AG08396 (cell line): ENCODE measurements around the gene PGGT1B.

Source experiments
- DNase-seq: peaks from one replicate; pipeline ENCODE4 v3.0.0; 2012; ENCODE audit warnings: low spot score, mixed read lengths

PGGT1B gene

GRCh38 chr5:115262321-115263077, at the start of gene PGGT1B:
PGGT1B (minus strand) TSS chr5:115262877; CDS start chr5:115262851, 26 bp downstream.
- peak; percentile 63 for DNase-seq

DNA sequence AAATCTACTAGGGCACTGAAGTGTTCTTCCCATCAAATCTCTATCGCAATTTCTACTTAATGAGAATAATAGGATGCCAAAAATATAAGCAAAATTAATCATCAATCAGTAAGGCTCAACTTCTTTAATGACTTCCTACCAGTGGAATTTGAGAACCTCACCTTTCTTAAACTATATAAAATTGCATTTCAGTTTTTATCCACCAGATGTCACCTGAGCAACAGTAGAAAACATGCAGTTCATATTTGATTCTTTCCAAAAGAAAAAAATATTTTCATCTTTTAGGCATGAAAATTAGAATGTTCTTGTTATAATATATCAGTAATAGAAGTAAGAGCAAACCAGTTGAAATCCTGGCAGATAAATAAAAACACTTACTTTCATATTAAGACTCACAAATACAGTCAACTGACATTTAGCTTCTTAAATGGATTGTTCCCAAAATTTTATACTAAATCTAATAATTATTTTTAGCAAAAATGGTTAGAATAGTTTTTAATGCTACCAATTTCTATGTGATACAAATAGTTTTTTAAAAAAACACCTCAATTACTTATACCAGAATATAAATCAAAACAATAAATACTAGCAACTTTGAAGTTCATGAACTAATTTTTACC, 47.2 kb upstream of the PGGT1B start:
- DNase-seq = no peak

DNA sequence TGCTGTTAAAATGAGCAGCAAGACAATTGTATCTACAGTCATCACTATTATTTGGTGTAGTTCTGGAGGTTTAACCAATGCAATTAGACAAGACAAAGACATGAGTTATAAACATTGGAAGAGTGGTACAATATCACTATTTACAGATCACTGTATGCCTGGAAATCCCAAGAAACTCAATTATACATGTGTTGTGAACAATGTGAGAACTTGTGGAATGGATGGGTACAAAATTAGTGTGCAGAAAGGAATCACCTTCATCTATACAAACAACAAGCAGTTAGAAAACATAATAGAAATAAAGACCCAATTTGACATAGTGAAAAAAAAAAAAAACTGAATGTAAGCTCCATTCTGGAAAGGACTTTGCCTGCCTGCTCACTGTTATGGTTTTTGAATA, 46.1 kb upstream of the PGGT1B start:
- DNase-seq = no peak

- DNase-seq = no peak
Measured at GRCh38 chr5:115306011-115306536, 43.4 kb upstream of the PGGT1B start.

DNA sequence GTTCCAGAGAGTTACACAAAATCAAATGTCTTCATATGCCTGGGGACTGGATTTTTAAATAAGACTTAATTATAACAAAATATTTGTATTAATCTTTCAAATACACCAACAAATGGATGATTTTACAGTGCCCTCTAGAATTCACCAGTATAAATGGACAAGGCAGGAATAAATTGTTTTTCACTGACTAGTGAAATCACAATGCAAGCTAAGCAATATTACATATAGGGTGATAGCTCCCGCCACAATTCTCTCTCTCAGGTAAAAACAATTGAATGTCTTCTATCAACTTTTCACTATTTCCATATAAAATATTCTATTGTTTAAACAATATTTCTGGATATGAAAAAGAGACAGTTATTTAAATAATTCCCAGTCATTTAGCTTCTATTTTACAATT, 41.8 kb upstream of the PGGT1B start:
- no peak for DNase-seq

DNA sequence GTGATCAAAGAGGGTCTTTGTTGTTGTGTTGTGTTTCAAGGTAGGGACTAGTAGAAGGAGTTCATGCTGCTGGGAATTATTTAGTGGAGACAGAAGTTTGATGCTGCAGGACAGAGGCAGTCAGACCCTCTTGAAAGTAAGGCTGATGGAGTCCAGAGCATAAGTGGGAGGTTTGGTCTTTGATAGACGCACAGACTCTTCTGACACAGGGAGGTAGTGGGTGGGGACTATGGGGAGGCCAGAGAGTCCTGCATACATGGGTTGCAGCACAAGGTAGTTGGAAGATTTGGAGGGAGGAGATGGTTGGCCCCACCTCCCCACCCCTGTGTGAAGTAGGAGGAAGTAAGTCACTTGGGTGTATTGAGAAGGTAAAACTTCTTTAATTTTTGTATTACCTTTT, 36.1 kb upstream of the PGGT1B start:
- DNase-seq = no peak

DNA sequence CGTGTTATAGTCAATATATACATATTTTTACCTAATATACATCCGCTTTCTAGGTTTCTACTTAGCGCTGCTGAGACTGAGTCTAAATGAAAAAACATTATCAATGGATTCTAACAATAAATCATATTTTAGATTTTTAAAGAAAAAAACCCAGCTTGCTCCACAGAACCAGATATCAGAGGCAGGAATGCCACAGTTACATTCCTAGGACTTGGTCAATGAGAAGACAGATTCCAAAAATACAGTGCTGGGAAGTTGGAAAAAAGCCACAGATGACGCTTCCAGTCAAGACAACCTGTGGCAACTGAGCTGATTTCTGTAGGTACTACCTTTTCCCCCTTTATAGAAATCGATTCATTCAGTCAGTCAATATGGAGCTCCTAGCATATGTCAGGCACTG, 34.4 kb upstream of the PGGT1B start:
- peak; percentile 17 for DNase-seq

- peak; percentile 96 for DNase-seq
Measured at GRCh38 chr5:115296124-115297022, 33.7 kb upstream of the PGGT1B start, which contains the start of gene CCDC112. CCDC112 (minus strand) TSS chr5:115296654; CDS start chr5:115296543, 111 bp downstream.

DNA sequence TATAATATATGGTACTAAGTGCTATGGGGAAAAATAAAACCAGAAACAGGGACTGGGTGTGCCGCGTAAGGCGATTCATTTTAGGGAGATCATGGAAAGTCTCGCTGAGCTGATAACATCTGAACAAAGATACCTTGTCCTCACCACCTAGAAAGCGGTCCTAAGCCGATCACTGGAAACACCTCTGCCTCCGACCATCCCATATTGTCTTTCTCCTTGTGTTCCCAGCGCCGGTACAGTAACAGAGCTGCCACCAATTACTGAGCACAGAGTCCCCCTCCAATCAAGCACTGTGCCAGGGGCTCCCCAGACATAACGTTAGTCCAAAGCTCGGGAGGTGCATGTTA, 33.1 kb upstream of the PGGT1B start:
- DNase-seq = peak; percentile 16

GRCh38 chr5:115291397-115291796, 28.7 kb upstream of the PGGT1B start:
- no peak for DNase-seq

GRCh38 chr5:115289104-115289503, 26.4 kb upstream of the PGGT1B start:
- no peak for DNase-seq

DNA sequence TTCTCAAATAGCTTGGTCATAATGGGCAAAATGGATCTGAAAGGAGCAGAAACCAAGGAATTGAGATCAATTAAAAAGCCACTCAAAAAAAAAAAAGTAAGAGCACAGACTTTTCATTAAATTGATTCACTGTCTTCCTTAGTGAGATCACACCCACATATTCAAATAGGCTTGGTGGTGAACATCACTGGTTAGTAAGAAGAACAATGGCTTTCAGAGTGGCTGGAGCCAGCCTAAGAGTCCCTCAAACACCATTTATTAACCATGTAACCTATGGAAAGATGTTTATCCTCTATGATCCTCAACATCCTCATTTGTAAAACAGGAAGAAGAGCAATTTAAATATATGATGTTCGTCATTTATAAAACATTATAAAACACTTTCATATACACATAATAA, 21.3 kb upstream of the PGGT1B start:
- DNase-seq = no peak

DNA sequence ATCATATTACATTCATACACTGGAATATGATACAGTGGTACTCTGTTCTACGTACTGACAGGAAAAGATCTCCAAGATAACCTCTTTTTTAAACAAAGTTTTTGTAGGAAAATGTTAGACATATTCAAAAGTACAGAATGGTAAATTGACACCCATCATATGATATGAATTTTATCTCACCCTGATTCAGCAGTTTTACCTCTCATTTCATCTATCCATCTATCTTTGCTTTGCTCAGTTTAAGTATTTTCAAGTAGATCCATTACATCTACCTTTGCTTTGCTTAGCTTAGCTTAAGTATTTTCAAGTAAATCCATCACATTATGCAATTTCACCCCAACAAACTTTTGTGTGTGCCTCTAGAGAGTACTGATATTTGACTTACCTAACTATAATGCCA, 19.5 kb upstream of the PGGT1B start:
- no peak for DNase-seq

- no peak for DNase-seq
Measured at GRCh38 chr5:115274584-115274983, 11.9 kb upstream of the PGGT1B start.

GRCh38 chr5:115272297-115272958, 9.8 kb upstream of the PGGT1B start:
- no peak for DNase-seq

DNA sequence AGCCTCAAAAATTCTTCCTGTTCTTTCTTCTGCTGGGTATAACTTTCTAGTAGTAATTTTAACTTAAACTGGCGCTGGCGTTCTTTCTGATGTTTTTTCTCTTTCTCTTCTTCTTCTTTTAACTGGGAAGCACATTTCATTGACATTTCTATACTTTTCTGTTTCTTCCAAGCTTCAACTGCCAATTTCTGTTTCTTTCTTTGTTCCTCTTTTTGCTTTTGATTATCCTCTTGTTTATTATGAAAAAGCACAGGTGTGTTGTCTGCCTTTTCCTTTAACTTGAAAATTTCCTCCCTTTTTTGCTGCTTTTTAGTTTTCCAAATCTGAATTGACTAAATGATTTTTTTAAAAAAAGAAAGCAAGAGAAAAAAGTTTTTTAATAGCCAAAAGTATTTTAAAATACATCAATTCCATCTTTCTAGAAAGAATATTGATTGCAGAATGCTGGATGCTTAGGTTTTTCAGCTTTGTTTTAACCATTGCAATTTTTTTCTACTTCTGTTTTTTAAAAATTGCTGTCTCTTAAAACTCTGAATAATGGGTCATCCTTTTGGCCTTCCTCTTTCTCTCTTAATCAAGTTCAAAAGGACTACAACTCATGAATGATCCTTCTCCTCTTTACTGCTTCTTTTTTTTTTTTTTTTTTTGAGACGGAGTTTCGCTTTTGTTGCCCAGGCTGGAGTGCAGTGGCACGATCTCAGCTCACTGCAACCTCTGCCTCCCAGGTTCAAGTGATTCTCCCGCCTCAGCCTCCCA, 8.8 kb upstream of the PGGT1B start:
- no peak for DNase-seq

DNA sequence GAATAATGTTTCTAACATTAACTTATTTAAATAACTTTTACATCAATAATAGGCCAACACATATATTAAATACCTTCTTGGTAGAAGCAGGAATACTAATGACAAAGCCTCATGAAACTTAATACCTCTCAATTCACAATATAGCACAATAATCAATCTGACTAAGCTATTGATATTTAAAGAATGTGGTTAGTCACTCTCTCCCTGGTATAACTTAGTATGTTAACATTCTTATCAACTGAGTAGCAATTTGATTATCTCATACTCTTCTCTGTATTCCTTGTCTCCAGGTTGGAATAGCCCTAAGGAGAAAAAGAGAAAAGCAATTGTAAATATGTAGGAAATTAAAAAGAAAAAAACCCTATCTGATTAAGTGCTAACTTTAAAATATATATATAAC, 4.9 kb upstream of the PGGT1B start:
- DNase-seq = peak; percentile 60

DNA sequence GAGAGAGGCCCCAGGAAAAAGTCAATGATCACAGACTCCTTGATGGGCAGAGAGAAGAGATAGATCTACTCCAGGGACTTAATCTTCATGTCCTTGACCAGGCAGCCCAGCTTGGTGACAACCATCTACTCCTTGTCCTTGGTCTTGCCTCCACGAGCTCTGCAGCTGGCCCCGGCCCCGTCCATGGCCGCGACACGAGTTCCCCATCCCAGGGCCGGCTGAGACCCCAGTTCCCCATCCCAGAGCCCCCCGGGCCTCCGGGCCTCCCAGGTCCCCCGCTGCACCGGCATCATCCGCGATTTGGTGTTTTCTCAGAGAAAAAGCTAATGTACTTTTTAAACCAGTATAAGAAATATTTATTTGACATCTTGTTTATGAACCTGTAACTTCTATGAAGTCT, 2.5 kb upstream of the PGGT1B start:
- DNase-seq = no peak

- no peak for DNase-seq
Measured at GRCh38 chr5:115264786-115265185, 2.1 kb upstream of the PGGT1B start.

GRCh38 chr5:115263078-115263380, 352 bp upstream of the PGGT1B start:
- DNase-seq = no peak

DNA sequence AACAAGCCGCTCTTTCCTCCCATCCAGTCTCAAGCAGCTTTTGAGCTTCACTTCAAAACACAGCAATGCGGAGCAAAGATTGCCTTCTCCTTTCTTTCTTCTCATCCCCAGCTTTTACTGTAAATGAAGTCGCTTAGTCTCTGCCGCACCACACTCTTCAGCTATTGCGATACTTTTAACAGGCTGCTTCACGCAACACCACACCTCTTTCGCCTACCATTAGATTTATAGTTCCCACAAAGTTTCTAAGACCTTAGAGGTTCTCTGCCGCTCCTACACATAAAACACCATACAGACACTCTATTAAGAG, 711 bp downstream of the PGGT1B start:
- peak; percentile 25 for DNase-seq

- no peak for DNase-seq
Measured at GRCh38 chr5:115260248-115260647, 2.4 kb downstream of the PGGT1B start.
